ENCODE measurements around the gene WDR74.
"Not testable (repeated sequence)": the region's sequence is repeated elsewhere in the genome, so short reads cannot be mapped to it uniquely, and the experiment has no call there.

The WDR74 gene

DNA sequence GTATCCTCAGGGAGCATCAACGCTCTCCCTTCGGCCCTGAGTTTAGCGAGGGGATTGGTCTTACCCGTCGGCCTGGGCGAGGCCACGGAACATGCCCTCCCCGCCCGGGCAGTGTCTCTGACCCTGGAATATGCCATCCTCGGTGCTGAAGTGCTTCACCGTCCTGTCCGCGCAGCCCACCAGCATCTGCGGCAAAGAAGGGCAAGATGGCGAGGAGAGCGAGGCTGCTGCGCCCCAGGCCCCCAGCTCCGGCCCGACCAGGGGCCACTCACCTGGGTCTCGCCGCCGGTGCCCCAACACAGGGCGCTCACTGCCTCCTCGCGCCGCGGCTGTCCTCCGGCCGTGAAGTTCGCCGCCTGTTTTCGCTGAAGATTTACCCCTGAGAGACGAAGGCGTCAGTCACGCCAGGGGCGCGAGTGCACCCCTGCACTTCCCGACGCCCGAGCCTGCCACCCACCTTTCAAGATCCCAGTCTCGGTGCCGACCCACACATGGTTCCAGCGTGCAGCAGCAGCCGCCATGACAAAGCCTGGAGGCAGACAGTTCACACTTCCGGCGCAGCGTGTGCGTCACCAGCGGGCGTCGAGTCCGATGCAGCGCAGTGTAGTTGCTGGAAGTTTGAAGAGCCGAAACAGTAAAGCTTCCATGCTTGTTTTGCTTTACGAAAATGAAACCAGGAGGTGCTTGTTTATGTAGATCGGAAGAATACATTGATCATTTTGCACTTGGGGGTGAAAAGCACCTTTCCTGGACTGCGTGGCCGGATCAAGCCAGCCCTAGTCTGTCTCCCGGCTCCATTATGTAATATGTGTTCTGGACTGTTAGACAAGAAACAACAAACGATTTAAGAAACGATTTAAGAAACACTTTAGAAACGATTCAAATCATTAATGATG, at the start of gene WDR74:
WDR74 (minus strand) TSS at position 541 of the 896 bp plus-strand sequence; CDS start at position 521, 20 bp downstream.
- DNase-seq, result peak; percentile 67 to 88

DNA sequence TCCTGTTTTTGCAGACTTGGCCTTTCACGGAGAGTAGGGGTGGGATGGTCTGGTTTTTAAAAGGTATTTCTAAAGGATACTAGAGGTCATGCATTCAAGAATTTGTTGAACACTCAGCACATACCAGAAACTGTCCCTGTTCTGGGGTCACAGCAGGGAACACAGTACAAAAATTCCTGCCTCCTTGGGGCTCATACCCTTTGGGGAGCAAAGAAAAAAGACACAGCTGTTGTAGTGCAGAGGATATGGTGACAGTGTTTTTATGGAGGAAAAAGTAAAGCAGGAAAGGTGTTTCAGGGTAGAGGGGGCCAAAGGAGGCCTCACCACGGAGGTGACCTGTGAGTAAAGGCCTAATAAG, 49.7 kb upstream of the WDR74 start:
- DNase-seq, result no peak

DNA sequence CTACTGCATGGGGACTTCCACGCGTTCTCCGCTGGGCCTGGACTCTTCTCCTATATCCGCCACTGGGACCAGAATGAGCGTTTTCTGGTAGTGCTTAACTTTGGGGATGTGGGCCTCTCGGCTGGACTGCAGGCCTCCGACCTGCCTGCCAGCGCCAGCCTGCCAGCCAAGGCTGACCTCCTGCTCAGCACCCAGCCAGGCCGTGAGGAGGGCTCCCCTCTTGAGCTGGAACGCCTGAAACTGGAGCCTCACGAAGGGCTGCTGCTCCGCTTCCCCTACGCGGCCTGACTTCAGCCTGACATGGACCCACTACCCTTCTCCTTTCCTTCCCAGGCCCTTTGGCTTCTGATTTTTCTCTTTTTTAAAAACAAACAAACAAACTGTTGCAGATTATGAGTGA, 49.0 kb upstream of the WDR74 start:
- no peak for DNase-seq

DNA sequence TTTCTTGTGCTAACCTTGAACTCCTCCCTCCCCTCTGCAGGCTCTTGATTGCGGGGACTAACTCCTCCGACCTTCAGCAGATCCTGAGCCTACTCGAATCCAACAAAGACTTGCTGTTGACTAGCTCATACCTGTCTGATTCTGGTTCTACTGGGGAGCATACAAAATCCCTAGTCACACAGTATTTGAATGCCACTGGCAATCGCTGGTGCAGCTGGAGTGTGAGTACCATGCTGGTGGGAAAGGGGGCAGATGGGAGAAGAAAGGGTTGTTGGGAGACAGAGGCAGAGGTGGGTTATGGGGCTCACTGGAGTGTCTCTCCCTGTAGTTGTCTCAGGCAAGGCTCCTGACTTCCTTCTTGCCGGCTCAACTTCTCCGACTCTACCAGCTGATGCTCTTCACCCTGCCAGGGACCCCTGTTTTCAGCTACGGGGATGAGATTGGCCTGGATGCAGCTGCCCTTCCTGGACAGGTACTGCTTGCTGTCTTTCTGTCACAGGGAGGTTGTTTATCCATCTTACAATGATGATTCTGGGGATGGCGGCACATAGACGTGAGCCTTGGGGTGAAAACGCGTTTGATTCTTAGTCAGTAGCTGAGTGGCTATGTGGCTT, 45.9 kb upstream of the WDR74 start:
- no peak for DNase-seq

DNA sequence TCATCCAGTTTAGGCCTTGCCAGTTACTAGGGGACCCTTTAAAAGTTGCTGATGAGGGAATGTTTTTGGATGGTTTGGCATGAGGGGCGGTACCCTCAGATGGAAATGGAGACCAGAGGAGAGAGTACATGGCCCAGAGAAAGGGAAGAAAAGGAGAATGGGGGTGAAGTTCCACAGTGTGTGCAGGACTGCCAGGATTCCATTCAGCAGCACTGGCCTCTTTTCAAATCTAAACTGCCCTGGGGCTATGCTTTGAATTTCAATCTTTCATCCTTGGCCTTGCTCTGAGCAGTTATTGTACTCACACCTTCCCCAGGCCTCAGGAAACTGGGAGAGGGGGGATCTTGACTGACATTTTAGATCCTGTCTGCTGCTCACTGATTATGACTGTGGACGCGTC, 44.3 kb upstream of the WDR74 start:
- no peak for DNase-seq

DNA sequence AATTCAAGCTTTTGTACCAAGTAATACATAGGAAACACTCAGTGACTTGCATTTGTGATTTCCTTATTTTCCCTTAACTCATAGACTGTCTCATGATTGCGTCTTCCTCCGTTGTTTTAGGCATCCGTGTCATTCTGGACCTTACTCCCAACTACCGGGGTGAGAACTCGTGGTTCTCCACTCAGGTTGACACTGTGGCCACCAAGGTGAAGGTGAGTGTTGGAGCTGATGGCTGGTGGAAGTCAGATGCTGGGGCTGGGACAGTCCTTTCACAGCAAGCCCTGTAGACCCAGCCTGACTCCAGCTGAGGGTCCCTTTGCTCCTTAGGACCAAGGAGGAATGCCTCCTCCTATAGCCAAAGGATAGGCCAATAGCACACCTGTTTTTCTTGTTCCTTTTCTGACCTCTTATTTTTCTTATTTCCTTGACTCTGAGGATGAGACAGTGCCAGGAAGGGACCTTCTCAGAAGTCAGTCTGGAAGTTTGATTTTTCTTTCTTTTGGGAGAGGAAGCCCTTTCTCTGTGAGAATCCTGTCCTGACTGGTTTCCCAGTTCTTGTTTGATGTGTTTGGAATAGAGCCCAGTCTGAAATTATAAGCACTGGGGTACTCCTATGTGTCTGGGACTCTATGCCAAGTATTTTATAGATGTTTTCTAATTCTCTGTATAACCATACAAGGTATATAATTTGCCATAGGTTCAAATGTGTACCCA, 43.6 kb upstream of the WDR74 start:
- DNase-seq, result no peak

DNA sequence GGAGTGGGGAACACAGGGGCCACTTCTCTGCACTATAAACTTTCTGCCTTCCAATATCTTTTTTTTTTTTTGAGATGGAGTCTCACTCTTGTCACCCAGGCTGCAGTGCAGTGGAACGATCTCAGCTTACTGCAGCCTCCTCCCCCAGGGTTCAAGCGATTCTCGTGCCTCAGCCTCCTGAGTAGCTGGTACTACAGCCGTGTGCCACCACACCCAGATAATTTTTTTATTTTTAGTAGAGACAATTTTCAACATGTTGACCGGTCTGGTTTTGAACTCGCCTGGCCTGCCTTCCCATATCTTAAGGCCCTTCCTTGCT, 43.0 kb upstream of the WDR74 start:
- no peak for DNase-seq

DNA sequence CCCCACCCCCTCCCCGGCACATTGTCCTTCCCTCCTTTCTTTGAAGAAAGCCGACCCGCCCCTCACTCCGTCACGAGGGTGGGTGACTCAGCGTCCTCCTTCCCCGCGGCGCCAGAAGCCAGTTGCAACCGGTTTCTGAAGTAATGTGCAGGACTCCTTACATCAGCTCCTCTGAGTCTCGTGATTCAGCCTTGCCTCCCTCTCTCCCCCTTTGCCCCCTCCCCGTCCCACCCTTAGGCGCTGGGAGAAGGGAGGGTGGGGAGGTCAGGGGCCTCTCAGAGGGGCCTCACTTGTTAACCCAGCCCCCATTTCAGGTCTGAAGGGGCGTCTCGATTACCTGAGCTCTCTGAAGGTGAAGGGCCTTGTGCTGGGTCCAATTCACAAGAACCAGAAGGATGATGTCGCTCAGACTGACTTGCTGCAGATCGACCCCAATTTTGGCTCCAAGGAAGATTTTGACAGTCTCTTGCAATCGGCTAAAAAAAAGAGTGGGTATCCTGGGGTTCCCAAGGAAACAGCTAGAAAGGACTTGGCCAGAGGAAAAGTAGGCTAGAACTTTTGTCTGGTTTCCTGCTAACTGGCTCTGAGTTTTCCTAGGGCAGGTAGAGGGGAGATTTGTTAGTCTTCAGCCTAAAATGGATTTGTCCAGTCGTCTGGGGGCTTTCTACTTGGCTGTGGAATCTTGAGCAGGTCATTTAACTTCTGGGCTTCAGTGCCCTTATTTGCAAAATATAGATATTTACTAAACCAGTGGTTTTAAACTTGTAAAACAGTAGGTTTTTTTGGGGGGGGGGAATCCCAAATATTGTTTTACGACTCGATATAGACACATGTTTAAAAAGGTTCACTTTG, 42.4 kb upstream of the WDR74 start:
- peak; percentile 90 to 100 for DNase-seq

DNA sequence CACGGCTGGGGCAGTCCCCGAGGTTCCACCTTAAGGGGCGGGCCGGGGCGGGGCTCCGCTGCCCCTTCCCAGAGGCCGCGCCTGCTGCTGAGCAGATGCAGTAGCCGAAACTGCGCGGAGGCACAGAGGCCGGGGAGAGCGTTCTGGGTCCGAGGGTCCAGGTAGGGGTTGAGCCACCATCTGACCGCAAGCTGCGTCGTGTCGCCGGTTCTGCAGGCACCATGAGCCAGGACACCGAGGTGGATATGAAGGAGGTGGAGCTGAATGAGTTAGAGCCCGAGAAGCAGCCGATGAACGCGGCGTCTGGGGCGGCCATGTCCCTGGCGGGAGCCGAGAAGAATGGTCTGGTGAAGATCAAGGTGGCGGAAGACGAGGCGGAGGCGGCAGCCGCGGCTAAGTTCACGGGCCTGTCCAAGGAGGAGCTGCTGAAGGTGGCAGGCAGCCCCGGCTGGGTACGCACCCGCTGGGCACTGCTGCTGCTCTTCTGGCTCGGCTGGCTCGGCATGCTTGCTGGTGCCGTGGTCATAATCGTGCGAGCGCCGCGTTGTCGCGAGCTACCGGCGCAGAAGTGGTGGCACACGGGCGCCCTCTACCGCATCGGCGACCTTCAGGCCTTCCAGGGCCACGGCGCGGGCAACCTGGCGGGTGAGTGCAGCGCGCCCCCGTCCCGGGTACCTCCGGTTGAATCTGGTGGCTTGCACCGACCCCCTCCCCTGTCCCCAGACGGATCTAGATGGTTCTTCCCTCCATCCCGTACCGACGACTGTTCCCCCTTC, 41.6 kb upstream of the WDR74 start, which contains the start of gene SLC3A2:
SLC3A2 (plus strand) TSS at position 94 of the 776 bp plus-strand sequence; CDS start at position 222, 128 bp downstream.
- DNase-seq, result peak; percentile 87 to 100

DNA sequence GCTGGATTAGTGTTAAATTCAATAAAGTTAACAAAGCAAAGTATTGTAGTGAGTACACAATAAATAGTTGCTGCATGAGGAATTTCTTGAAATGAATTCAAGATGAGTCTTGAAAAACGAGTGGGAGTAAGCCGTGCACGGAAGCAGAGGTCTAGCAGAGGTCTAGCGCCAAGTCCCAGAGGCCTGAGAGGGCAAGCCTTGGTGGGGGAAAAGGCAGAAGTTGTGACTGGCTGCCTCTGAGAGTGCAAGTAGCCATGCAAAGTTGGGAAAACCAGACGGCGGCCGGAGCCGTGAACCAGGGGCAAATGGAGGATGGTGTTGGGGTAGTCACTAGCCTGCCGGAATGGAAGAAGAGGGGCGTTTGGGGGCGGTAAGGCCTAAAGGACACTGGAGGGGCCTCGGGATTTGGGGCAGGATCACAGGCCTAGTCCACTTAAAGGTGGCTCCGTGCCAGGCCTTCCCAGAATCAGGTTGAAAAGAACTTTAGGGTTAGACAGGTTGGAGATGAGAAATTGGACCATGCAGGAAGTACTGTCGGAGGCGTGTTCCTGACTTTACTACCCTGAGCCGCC, 40.9 kb upstream of the WDR74 start:
- peak in 1 of 2 donors; percentile 50 for DNase-seq

DNA sequence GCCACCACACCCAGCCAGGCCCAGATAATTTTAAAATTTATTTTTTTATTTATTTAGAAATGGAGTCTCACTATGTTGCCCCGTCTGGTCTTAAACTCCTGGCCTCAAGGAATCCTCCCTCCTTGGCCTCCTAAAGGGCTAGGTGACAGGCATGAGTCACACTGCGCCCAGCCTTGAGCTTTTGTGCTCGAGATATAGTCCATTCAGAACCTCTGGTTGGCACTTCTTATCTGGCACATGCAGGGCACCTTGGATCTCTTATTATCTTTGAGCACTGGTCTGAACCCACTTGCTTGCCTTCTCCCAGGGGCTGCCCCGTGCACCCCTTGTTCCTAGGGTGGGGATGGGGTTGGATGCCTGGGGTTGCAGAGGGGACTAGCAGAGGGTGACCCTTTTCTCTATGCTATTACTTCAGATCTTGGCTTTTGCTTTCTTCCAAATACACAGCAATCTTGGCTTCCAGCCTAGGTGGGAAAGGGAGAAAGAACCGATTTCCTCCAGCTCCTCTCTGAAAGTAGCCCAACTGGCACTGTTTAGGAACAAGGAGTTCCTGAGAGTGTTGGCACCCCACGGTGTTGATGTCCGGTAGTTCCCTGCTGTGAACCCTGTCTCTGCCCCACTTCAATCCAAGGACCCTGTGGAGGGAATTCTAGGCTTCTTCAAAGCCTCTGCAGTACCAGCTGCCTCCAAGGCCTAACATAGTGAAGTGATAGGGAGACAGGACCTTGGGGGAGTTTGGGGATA, 40.0 kb upstream of the WDR74 start:
- no peak for DNase-seq

DNA sequence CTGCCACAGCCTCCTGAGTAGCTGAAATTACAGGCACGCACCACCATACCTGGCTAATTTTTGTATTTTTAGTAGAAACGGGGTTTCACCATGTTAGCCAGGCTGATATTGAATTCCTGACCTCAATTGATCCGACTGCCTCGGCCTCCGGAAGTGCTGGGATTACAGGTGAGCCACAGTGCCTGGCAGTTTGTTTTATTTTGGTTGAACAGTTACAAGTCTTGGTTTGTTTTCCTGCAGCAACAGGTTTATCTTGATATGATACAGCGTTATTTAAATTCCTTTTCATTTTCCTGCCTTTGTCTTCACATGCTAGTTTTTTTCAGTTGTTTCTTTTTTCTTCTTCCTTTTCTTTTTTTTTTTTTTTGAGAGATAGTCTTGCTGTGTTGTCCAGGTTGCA, 37.3 kb upstream of the WDR74 start:
- DNase-seq, result no peak

DNA sequence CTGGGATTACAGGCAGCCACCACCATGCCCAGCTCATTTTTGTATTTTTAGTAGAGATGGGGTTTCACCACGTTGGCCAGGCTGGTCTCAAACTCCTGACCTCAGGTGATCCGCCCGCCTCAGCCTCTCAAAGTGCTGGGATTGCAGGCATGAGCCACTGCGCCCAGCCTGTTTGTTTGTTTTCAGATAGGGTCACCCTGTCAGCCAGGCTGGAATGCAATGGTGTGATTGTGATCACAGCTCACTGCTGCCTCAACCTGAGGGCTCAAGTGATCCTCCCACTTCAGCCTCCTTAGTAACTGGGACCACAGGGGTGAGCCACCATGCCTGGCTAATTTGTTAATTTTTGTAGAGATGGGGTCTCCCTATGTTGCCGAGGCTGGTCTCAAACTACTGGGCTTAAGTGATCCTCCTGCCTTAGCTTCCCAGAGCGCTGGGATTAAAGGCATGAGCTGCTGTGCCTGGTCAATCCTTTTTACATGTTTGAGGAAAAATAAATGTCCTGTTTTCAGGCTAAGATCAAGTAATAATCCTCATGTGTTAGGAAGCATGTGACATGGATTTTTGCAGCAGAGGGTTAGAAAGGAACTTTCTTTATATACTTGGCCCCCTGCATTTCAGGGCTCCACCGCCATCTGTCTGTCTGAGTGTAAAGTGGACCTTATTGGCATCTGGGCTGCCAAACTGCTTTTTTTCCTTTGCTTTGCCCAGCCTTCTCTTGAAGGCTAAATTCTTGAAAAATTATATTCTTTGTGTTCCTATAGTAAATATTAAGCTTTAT, 36.5 kb upstream of the WDR74 start:
- DNase-seq, result no peak

DNA sequence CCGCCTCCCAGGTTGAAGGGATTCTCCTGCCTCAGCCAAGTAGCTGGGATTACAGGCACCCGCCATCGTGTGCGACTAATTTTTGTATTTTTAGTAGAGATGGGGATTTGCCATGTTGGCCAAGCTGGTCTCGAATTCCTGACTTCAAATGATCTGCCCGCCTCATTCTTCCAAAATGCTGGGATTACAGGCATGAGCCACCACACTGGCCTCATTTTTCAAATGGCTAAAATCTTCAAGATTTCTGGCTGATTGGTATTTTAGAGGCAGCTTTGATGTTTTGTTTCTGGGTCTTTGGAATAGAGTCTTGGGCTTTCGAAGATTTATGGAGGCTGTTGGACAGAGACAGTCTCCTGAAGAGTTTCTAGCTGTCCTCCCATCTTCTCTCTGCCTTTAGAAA, 35.5 kb upstream of the WDR74 start:
- DNase-seq, result no peak

DNA sequence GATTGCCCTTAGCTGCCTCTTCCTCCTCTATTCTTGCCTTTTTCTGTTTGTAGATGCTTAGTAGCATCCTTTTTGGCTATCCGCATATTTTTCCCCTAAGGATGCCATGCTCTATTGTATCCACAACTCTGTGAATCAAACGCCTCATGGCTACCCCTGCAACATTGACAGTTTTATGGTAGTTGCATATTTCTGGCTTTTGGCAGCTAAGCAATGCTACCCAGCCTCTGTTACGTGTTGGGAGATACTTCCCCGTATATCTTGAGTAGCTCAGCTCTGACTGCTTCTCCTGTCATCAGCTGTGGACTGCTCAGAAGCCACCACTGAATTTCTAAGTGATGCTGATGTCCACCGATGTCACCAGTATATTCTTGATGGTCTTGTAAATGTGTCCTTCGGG, 26.2 kb upstream of the WDR74 start:
- DNase-seq, result no peak

DNA sequence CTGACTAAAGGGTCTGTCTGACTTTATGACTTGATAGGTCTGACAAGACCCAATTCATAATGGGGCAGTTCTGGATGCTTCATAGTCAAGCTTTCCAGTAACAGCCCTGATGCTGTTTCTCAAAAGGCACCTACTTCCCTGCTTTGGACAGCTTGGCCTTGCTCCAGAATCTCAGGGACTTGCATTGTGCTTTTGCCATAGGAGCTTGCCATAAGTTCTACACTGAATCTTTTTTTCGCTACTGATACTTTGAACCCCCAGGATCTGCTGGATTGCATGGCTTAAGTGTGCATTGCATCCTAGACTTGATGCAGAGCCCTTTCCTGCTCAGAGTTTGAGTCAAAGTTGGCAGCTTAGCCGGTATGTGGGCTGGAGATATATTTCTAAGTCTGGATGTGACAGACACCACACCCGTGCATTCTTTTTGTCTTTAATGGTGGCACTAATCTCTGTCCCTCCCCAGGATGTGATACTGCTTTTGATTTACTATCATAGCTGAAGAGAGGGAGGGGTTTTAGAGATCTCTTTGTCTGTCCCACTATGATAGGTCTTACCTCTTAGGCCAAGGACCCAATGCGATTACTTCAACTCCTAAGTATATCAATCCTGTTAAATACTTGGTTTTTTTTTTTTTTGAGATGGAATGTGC, 24.4 kb upstream of the WDR74 start:
- no peak for DNase-seq

DNA sequence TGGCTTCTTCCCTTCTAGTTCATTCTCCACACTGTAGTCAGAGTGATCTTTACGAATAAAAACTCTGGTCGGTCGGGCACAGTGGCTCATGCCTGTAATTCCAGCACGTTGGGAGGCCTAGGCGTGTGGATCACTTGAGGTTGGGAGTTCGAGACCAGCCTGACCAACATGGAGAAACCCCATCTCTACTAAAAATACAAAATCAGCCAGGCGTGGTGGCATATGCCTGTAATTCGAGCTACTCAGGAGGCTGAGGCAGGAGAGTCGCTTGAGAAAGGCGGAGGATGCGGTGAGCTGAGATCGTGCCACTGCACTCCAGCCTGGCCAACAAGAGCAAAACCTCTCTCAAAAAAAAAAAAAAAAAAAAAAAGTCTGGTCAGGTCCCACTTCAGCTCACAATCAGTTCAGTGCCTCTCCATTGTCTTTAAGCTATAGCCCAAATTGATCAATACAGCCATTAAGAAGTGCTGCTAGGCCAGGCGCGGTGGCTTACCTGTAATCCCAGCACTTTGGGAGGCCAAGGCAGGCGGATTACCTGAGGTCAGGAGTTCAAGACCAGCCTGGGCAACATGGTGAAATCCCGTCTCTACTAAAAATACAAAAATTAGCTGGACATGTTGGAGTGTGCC, 22.3 kb upstream of the WDR74 start:
- DNase-seq, result not testable (repeated sequence)

DNA sequence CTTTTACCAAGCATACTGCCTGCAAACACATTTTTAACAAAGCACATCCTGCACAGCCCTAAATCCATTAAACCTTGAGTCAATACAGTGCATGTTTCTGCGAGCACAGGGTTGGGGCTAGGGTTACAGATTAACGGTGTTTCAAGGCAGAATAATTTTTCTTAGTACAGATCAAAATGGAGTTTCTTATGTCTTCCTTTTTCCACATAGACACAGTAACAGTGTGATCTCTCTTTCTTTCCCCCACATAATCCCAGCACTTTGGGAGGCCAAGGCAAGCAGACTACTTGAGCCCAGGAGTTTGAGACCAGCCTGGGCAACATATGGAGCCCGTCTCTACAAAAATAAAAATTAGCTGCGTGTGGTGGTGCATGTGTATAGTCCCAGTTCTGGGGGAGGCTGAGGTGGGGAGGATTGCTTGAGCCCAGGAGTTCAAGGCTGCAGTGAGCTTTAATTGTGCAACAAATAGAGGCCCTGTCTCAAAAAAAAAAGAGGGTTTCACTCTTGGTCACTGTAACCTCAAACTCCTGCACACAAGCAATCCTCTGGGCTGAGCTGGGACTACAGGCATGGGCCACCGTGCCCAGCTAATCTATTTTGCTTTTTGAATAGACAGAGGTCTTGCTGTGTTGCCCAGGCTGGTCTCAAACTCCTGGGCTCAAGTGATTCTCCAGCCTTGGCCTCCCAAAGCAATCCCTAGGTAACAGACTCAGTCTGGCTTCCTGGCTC, 21.6 kb upstream of the WDR74 start:
- no peak for DNase-seq
